CD4-positive, alpha-beta T cell treated with Interleukin-15 for 1 hour (primary cell): Measurements from ENCODE around the gene TMEM126B.

ENCODE experiments used
- DNase-seq: peaks from one replicate; pipeline ENCODE4 v3.0.0-alpha.2; 2020

Gene TMEM126B

GRCh38 chr11:85685125-85685819 lies 56.9 kb downstream of the TMEM126B start:
- DNase-seq: no peak

DNA sequence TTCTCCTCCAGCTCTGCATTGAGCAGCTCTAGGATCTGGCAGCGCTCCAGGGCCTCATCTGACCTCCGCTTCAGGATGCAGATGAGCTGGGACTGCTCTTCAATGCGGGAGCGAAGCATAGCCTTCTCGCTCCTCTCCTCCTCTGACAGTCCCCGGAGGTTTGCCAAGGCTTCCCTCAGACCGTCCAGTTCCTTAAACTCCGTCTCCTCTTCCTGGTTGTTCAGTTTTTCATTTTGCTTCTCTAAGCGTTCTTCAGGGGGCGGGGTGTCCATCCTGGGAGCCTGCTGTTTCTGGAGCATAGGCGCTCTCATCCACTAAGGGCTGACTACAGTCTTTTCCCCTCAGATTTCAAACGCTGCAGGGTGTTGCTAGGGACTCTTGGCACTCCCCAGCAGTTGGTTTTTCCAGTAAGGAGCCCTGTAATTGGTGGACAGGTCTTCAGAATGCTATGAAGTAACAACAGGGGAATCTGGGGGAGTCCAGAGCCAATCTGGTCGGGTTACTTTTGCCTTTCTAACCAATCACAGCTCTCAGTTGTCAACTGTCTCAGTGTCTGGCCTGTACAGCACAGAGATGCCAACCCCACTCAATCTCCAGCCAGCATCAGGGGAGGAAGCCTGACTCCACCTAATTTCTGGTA lies 57.5 kb downstream of the TMEM126B start, which contains the start of gene CCDC89:
TSS of gene CCDC89 (minus strand) at position 376 of the 640 bp plus-strand sequence. CDS start at position 311, 65 bp downstream.
- no peak for DNase-seq
